ENCODE measurements around the gene IFNAR2. TPM values are rescaled to one million over a fixed set of nuclear protein-coding genes. Genes with fewer than 3 reads are reported as not detected.
"Not testable (repeated sequence)": the region's sequence is repeated elsewhere in the genome, so short reads cannot be mapped to it uniquely, and the experiment has no call there.

The IFNAR2 gene
- total and polyA plus RNA-seq, 2 donors from 2014 or later, result 14.8 to 56.5 TPM

- no peak for FAIRE-seq
- DNase-seq, result no peak
- intact Hi-C loops (cut with DNase I), result no loop called here
These were observed 19.7 kb downstream of the IFNAR2 start for GRCh38 chr21:33249331-33250002.

GRCh38 chr21:33251119-33251518, 21.4 kb downstream of the IFNAR2 start:
- Histone ChIP-seq H3K4me1 (ENCODE audit: control insufficient read depth in 2 of 3, insufficient read depth in 2 of 3, low read depth in 1 of 3, low read length in 3 of 3) (no peaks in the 10 kb centered on the region), H3K36me3 (ENCODE audit: control insufficient read depth in 2 of 3, insufficient read depth in 3 of 3, low read length in 3 of 3) (peaks cover 5 to 19% (median 17%) of the 10 kb centered on the region in 3 donors), H3K27ac (ENCODE audit: low read depth in 2 of 2, low read length in 2 of 2) (no peak overlapping the region), H3K4me3 (ENCODE audit: low read length in 3 of 3) (no peak overlapping the region), H3K9ac (ENCODE audit: low read length in 3 of 3) (no peak overlapping the region), H3K9me3 (ENCODE audit: control insufficient read depth in 2 of 3, insufficient read depth in 1 of 3, low read length in 3 of 3) (no peaks in the 10 kb centered on the region), H3K27me3 (ENCODE audit: control insufficient read depth, insufficient read depth, low read length) (no peaks in the 10 kb centered on the region)
- DNase-seq (no peak), FAIRE-seq (no peak)
- TF ChIP-seq, protein P1, sequence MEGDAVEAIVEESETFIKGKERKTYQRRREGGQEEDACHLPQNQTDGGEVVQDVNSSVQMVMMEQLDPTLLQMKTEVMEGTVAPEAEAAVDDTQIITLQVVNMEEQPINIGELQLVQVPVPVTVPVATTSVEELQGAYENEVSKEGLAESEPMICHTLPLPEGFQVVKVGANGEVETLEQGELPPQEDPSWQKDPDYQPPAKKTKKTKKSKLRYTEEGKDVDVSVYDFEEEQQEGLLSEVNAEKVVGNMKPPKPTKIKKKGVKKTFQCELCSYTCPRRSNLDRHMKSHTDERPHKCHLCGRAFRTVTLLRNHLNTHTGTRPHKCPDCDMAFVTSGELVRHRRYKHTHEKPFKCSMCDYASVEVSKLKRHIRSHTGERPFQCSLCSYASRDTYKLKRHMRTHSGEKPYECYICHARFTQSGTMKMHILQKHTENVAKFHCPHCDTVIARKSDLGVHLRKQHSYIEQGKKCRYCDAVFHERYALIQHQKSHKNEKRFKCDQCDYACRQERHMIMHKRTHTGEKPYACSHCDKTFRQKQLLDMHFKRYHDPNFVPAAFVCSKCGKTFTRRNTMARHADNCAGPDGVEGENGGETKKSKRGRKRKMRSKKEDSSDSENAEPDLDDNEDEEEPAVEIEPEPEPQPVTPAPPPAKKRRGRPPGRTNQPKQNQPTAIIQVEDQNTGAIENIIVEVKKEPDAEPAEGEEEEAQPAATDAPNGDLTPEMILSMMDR (IDR thresholded peaks at IDR 0.05; ENCODE audit: borderline replicate concordance, extremely low read depth, insufficient read depth), result no peak
- intact Hi-C loops (cut with DNase I), result no loop called here

More at GRCh38 chr21:33249331-33250002, 19.7 kb downstream of the IFNAR2 start:
- TF ChIP-seq, protein P1 (IDR thresholded peaks at IDR 0.05; ENCODE audit: borderline replicate concordance, extremely low read depth, insufficient read depth), result no peak
- Histone ChIP-seq H3K4me1 (ENCODE audit: control insufficient read depth in 2 of 3, insufficient read depth in 2 of 3, low read depth in 1 of 3, low read length in 3 of 3) (no peaks in the 10 kb centered on the region), H3K36me3 (ENCODE audit: control insufficient read depth in 2 of 3, insufficient read depth in 3 of 3, low read length in 3 of 3) (peaks cover 5 to 19% (median 17%) of the 10 kb centered on the region in 3 donors), H3K9ac (ENCODE audit: low read length in 3 of 3) (no peak overlapping the region), H3K9me3 (ENCODE audit: control insufficient read depth in 2 of 3, insufficient read depth in 1 of 3, low read length in 3 of 3) (no peaks in the 10 kb centered on the region), H3K27ac (ENCODE audit: low read depth in 2 of 2, low read length in 2 of 2) (no peak overlapping the region), H3K27me3 (ENCODE audit: control insufficient read depth, insufficient read depth, low read length) (no peaks in the 10 kb centered on the region), H3K4me3 (ENCODE audit: low read length in 3 of 3) (no peak overlapping the region)

- H3K4me3 ChIP-seq (ENCODE audit: low read length in 3 of 3); H3K27me3 ChIP-seq (ENCODE audit: control insufficient read depth, insufficient read depth, low read length); DNase-seq; H3K4me1 ChIP-seq (ENCODE audit: control insufficient read depth in 2 of 3, insufficient read depth in 2 of 3, low read depth in 1 of 3, low read length in 3 of 3); FAIRE-seq; H3K9me3 ChIP-seq (ENCODE audit: control insufficient read depth in 2 of 3, insufficient read depth in 1 of 3, low read length in 3 of 3); H3K9ac ChIP-seq (ENCODE audit: low read length in 3 of 3); intact Hi-C loops (cut with DNase I); H3K27ac ChIP-seq (ENCODE audit: low read depth in 2 of 2, low read length in 2 of 2): not testable (repeated sequence)
- peaks cover 4 to 15% (median 12%) of the 10 kb centered on the region in 3 donors for H3K36me3 ChIP-seq (ENCODE audit: control insufficient read depth in 2 of 3, insufficient read depth in 3 of 3, low read length in 3 of 3)
These were observed 23.6 kb downstream of the IFNAR2 start for GRCh38 chr21:33253382-33253781.

DNA sequence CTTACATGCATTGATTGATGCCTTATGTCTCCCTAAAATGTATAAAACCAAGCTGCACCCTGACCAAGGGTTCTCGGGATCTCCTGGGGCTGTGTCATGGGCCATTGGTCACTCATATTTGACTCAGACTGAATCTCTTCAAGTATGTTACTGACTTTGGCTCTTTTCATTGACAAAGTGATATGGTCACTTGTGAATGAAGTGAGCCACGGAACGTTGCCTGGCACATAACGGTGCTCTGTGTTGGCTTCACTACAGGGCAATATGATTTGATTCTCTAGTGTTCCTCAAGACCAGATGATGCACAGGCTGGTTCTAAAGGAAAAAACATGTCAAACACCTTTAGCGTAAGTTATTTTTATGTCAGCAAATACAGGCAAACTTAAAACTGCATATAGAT, 25.0 kb downstream of the IFNAR2 start:
- no peak overlapping the region for H3K4me3 ChIP-seq (ENCODE audit: low read length in 3 of 3)
- FAIRE-seq, result no peak
- no peak for DNase-seq
- H3K27me3 ChIP-seq (ENCODE audit: control insufficient read depth, insufficient read depth, low read length), result no peaks in the 10 kb centered on the region
- intact Hi-C loops (cut with DNase I), result no loop called here
- H3K9ac ChIP-seq (ENCODE audit: low read length in 3 of 3), result no peak overlapping the region
- TF ChIP-seq, protein P1 (IDR thresholded peaks at IDR 0.05; ENCODE audit: borderline replicate concordance, extremely low read depth, insufficient read depth), result no peak
- H3K27ac ChIP-seq (ENCODE audit: low read depth in 2 of 2, low read length in 2 of 2), result no peak overlapping the region
- H3K36me3 ChIP-seq (ENCODE audit: control insufficient read depth in 2 of 3, insufficient read depth in 3 of 3, low read length in 3 of 3), result peaks cover 4 to 7% (median 6%) of the 10 kb centered on the region in 3 donors
- no peaks in the 10 kb centered on the region for H3K4me1 ChIP-seq (ENCODE audit: control insufficient read depth in 2 of 3, insufficient read depth in 2 of 3, low read depth in 1 of 3, low read length in 3 of 3)
- no peaks in the 10 kb centered on the region for H3K9me3 ChIP-seq (ENCODE audit: control insufficient read depth in 2 of 3, insufficient read depth in 1 of 3, low read length in 3 of 3)

All from kidney (tissue), 14 donors.